Astrocyte of the hippocampus (primary cell): ENCODE results near the gene PLEKHJ1.

Experiments used
- DNase-seq: peaks from one replicate; pipeline ENCODE4 v3.0.0; 2011; ENCODE audit warnings: low read depth, low spot score

Gene PLEKHJ1

DNA sequence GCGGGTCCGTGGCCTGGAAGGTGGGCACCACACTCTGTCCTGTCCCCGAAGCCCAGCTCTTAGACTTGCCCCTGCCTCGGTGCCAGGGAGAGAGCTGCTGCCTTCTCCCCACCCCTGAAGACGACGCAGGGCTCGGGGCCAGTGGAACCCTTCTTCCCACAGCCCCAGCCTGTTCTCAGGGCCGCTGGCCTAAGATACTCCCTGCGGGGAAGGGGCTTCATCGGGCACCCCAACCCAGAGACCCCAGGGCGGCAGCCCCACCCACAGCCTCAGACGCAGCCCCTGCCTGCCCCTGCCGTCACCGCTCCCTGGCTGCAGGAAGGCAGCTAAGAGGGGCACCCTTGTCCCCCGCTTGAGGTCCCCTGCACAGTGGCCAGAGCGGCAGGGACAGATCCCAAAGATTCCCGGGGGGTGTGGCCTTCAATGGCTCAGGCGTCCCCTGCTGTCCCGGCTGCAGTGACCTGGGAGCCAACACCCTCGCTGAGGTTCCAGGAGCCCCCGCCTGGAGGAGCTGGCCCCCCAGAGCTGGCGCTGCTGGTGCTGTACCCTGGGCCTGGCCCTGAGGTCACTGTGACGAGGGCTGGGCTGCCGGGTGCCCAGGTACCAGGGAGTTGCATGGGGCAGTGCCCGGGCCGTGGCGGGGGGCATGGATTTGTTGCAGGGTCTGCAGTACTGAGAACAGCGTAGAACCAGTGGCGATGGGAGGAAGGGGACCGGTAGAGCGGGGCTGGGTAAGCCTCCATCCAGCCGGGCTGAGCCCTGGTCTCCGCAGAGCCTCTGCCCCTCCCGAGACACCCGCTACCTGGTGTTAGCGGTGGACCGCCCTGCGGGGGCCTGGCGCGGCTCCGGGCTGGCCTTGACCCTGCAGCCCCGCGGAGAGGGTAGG lies 14.0 kb upstream of the PLEKHJ1 start:
- no peak for DNase-seq

DNA sequence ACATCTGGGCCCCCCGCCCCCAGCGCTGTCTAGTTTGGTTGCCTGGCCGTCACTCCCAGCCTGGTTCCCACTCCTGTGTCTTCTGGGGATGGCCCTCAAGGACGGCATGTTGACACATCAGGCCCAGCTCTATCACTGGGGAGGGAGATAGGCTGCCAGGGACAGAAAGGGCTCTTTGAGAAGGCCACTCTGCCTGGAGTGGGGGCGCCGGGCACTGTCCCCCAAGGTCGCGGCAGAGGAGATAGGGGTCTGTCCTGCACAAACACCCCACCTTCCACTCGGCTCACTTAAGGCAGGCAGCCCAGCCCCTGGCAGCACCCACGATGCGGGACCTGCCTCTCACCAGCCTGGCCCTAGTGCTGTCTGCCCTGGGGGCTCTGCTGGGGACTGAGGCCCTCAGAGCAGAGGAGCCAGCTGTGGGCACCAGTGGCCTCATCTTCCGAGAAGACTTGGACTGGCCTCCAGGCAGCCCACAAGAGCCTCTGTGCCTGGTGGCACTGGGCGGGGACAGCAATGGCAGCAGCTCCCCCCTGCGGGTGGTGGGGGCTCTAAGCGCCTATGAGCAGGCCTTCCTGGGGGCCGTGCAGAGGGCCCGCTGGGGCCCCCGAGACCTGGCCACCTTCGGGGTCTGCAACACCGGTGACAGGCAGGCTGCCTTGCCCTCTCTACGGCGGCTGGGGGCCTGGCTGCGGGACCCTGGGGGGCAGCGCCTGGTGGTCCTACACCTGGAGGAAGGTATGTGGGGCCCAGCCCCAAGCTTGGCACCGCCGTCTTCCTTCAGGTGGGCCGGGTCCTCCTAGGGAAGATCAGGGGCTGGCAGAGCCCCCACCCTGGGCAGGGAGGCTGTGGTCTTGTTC lies 13.1 kb upstream of the PLEKHJ1 start, which contains the start of gene AMH:
Gene AMH (plus strand): TSS at position 314 of the 857 bp plus-strand sequence. CDS start 10 bp downstream, at position 324.
- no peak for DNase-seq

DNA sequence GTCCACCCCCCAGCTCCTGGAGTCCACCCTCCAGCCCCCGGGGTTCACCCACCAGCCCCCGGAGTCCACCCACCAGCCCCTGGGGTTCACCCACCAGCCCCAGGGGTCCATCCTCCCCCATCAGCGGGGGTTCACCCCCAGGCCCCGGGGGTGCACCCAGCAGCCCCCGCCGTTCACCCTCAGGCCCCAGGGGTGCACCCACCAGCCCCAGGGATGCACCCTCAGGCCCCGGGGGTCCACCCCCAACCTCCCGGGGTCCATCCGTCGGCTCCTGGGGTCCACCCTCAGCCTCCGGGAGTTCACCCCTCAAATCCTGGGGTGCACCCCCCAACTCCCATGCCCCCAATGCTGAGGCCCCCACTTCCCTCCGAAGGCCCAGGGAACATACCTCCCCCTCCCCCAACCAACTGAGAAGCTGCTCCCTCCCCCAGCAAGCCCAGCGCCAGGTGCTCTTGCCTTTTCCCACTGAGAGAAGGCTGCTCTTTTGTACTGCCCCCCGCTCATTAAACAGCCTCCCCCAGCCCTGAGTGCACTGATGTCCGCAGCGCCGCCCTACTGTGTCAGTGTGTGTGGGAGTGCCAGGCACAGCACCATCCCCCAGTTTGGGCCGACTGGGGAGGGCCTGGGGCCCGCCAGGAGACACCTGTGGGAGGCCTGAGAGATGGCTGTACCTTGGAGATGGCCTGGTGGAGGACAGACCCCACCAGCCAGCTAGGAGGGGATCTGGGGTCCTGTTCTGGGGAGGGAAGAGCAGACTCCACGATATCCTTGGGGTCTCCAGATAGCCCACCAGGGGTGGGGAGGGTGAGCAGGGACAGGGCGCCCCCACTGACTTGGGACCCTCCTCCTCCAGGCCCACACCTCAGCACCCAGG lies 12.2 kb upstream of the PLEKHJ1 start:
- no peak for DNase-seq

DNA sequence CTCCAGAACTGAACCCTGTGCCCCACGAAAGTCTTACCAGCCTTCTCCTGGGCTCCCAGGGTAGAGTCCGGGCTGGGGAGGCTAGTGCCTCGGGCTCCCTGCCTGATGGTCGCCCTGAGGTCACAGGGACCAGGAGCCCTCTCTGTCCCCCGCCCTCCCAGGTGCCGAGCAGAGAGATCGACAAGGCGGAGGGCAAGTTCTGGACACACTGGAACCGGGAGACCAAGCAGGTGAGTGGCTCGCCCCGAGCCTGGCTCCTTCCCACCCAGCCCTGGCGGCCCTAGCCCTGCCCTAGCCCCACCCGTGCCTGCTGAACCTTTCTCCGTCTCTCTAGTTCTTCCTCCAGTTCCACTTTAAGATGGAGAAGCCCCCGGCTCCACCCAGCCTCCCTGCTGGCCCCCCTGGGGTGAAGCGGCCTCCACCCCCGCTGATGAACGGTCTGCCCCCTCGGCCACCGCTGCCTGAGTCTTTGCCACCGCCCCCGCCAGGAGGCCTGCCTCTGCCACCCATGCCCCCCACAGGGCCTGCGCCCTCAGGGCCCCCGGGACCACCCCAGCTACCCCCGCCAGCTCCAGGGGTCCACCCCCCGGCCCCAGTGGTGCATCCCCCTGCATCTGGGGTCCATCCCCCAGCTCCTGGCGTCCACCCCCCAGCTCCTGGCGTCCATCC lies 11.4 kb upstream of the PLEKHJ1 start:
- no peak for DNase-seq

DNA sequence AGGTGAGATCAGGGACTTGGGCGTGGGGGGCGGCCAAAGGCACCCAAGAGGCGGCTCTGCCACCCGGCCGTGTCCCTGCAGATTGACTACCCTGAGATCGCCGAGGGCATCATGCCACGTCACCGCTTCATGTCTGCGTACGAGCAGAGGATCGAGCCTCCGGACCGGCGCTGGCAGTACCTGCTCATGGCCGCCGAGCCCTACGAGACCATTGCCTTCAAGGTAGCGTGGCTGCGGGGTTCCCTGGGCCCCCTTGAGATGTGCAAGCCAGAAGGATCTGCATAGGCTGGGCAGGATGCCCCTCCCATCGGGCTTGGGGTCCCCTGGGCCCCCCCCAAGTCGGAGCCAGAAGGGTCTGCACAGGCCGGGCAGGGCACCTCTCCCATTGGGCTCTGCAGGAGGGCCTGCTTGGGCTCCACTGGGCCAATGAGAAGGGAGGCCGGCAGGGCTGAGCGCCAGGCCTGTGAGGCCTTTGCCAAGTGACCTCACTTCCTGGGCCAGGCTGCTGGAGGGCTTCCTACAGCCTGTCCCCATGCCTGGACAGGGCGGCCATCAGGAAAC lies 10.8 kb upstream of the PLEKHJ1 start:
- peak; percentile 68 for DNase-seq

DNA sequence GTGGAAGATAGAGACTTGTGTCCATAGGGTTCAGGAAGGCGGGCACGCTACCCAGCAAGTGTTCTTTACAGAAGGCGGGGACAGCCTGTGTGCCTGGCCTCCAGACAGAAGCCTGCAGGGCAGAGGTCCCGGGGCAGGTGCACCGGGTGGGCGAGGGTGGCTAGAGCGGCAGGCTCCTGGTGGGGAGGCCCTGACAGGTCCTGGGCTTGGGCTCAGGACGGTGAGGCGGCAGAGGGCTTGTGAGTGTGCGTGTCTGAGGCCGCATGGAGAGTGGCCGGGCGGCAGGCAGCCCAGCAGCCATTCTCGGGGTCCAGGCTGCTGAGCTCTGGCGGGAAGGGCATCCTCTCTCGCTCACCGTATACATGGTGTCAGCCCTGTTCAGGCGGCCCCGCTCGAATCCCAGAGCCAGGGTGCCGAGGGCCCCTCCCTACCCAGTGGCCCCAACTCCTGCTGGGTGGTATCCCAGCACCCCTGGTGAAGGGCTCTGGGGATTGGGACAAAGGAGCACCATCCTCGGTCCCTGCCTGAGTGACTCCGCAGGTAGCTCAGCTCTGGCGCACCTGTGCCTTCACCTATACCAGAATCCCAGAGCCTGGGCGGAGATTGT lies 10.0 kb upstream of the PLEKHJ1 start:
- DNase-seq = no peak

DNA sequence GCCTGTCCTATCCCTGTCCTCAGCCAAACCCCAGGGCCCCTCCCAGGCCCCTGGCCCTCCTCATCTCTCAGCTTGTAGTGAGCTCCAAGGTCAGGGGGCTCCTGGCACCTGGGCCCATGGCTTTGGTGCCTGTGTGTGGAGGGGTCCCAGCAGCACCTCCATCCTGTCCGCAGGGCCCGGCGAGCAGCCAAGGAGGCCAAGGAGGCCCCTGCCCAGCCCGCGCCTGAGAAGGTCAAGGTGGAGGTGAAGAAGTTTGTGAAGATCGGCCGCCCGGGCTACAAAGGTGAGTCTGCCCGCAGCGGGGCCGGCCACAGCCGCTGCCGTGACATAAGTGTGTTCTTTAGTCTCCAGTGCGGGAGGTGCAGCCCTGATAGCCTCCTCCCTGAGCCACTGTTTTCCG lies 9.1 kb upstream of the PLEKHJ1 start:
- DNase-seq = no peak

DNA sequence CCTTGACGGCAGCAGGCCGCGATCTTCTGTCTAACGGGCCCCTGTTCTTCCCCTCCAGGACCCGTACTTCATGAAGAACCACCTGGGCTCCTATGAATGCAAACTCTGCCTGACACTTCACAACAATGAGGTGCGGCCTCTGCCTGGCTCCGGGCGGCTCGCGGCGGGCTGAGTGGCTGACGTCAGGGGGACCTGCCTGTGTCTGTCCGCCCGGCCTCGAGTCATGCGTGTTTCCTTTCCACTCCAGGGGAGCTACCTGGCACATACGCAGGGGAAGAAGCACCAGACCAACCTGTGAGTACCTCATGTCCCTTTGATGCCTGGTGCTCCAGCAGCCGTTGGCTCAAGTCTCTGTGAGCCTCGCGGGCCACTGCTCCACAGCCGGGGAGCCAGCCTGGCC lies 8.4 kb upstream of the PLEKHJ1 start:
- no peak for DNase-seq

DNA sequence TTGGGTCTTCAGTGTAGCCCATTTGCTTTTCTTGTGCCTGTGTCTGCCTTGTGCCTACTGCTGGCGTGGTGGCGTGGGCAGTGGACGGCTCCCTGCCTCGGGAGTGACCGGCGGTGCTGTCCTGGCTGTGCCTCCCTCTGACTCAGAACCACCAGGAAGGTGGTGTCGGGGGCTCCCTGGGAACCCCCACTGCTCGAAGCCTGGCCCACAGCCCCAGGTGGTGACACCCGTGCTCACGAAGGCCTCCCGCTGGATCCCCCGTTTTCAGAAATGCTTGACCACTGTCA lies 7.9 kb upstream of the PLEKHJ1 start:
- no peak for DNase-seq

DNA sequence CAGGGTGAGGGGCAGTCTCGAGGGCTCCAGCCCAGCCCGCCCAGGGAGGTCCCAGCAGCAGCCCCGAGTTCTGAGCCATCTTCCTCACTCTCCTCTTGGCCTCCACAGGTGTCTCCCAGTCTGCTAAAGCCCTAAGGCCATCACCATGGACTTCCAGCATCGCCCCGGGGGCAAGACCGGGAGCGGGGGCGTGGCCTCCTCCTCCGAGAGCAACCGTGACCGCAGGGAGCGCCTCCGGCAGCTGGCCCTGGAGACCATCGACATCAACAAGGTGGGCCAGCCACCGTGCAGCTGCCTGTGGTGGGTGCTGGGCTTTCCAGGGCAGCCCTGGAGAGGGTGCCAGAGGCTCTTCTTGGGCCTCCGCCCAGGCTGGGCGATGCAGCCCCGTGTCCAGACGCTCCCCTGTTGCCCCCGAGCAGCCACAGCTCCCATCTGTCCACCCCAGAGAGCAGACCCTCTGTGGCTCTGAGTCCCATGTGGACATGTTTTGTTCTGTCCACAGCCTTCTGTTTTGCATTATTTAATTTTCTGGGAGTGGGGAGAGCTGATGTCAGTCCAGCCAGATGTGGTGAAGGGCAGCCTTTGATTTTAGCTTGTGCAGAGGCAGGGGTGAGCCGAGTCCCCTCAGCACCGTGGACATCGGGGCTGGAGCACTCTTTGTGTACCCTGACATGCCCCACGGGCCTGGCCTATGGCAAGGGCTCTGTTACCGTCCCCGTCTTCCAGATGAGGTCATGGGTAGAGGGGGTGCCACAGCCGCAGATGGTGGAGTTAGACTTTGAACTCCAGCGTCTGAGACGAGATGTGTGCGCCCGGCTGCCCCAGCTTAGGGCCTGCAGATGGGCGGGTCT lies 7.4 kb upstream of the PLEKHJ1 start:
- no peak for DNase-seq

DNA sequence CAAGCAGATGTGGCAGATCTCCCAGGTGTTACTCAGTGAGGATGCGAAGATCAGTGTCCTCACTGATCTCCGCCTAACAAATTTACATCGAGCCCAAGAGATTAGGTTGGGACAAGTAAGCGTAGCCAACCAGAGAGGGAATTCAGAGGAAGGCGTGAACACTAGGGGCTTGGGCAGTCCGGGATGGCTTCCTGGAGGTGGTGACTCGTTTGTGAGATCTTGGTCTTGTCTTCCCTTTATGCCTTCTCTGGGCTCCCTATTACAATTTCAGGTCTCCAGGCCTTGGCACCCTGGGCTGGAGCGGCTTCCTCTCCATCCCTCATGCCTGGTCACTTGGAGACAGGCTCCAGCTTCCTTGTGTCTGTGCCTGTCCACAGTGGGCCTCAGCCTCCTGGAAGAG lies 6.7 kb upstream of the PLEKHJ1 start:
- no peak for DNase-seq

DNA sequence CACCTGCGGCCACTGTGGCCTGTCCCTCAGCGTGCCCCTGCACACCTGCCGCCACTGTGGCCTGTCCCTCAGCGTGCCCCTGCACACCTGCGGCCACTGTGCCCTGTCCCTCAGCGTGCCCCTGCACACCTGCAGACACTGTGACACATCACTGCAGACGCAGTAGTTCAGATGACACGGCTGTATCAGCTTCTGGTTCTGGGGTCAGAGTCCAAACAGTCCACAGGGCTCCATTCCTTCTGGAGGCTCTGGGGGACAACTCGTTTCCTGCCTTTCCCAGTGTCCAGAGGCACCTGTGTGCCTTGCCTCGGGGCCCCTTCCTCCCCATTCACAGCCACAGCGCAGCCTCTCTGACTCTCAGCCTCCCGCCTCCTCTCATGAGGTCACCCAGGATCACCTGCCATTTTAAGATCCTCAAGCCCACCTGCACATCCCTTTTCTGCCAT lies 6.0 kb upstream of the PLEKHJ1 start:
- DNase-seq = no peak

DNA sequence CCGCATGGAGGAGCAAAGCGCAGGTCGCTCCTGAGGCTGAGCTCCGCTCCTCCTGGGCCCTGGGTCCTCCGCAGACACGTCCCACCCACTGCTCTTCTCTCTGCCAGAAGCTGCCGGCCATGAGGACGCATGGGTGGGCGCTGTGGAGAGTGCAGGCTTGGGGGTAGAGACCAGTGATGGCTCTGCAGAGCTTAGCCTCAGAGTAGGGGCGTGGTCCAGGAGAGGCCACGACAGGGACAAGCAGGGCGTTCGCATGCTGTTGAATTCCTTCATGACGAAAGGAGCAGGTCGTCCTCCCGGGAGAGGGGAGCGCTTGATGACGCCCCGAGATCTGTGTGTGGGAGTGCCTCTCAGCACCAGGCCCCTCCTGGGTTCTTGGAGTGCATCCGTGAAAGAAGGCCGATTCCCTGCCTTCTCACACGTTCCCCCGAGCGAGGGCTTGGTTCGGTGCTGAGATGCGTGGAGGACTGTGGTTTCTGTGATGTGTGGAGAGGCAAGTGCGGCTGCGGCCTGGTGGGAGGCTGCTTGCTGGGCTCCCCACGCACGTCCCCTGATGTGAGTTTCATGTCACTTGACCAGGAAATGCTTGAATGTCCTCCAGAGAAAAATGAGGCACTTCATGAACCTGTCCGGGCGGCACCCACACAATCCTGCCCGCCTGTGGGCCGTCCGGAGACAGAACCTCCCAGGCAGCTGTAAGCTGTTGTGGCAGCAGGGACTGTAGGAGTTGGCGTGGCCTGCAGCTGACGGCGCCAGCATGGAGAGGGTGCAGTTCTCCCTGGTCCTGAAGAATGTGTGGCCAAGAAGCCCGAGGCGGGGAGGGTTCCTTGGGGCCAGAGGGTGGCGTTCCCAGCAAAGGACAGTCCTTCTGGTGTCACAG lies 5.0 kb upstream of the PLEKHJ1 start:
- DNase-seq = peak; percentile 28

DNA sequence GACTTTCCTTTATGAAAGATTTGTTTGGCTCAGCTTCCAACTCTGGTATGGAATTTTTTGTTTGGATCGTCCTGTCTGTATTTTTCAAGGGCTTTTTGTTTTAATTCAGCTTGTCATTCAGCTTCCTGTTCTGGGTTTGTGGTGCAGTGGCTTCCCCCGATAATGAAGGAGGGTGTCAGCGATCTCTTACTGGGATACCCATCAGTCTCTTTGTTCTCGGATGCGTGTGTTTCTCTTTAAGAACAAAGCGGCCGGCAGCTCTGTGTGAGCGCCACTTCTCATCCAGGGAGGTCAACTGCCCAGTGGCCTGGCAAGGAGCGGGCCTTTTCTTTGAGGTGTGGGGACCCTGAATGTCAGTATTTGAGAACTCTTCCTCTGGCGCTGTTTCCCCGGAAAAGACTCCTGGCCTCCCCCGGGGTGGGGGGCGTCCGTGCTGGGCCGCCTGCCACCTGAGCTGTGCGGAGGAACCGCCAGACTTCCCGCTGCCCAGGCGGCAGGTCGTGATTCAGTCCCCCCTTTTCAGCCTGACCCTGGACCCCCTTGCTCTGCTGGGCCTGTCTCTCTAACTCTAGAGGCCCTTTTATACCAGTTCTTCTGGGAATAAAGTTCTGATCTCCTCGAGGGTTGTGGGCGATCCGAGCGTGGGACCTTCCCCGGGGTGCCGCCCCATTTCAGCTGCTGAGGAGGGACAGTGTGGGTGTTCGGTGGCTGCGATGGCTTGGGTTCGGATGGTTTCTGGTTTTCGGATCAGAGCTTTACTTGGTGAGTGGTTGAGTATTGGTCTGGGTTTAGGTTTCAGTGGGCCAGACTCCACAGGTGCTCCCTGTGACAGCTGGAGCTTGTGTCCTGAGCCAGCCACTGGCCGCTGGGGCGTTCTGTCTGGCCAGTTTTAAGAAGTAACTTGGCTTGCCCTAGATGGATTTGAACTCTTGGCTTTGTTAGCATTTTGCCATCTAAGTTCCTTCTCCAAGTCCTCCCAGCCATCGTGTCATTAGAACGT lies 3.9 kb upstream of the PLEKHJ1 start:
- DNase-seq = peak; percentile 57

DNA sequence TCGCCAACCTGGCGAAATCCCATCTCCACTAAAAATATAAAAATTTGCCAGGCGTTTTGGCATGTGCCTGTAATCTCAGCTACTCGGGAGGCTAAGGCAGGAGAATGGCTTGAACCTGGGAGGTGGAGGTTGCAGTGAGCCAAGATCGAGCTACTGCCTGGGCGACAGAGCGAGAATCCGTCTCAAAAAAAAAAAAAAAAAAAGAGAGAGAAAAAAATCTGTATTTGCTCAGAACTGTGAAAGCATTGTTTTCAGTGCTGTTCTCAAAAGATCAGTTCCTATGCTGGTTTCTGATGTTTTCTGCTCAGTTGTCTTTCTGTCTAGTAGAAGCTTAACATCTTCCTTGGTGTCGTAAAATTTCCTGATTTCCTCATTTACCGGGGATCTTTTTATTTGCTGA lies 3.0 kb upstream of the PLEKHJ1 start:
- DNase-seq = no peak

DNA sequence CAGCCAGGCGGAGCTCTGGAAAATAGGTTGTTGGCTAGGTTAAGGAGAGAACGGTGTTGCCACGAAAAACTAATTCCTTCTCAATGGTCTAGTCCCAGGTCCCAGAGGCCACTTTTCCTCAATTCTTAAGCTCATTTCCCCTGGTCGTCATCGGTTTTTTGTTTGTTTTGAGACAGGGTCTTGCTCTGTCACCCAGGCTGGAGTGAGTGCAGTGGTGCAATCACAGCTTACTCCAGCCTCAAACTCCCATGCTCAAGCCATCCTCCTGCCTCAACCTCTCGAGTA lies 1.7 kb upstream of the PLEKHJ1 start:
- no peak for DNase-seq

DNA sequence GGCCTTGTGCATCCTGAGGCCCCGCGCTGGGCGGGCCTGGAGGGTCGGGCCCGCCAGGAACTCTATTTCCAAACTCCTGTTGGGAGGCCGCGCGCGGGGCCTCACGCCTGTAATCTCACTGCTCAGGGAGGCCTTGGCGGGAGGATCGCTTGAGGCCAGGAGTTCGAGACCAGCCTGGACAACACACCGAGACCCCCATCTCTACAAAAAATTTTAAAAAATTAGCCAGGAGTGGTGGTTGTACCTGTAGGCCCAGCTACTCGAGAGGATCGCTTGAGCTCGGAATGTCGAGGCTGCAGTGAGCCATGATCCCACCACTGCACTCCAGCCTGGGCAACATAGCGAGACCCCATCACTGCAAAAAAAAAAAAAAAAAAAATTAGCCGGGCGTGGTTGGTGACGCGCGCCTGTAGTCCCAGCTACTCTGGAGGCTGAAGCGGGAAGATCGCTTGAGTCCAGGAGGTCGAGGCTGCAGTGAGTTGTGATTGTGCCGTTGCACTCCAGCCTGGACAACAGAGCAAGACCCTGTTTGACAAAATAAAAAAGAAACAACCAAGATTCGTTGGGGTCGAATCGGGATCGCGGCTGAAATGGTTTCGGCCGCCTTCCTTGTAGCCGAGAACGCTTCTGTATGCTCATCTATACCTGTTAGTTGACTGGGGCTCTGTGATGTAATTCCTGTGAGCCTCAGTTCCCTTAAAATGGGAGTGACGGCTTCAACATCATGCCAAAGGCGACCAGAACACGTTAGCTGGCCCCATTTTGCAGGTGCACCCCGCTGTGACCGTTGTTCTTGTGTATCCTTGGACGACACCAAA lies 1.1 kb upstream of the PLEKHJ1 start:
- DNase-seq = no peak
